HEK293 (cell line): ENCODE data around the gene BAIAP2.
A peak's percentile ranks its signal among the peaks of the same experiment; 100 is the strongest.

Source experiments
- GLIS2 ChIP-seq: fragments of 450-650 bp; formaldehyde crosslinking; IDR thresholded peaks from 2 replicates; pipeline ENCODE4 v1.5.1; 2016; ENCODE audit warnings: missing biosample characterization, missing genetic modification characterization
- IKZF3 ChIP-seq: fragments of 450-650 bp; IDR thresholded peaks from 2 replicates; pipeline ENCODE4 v1.5.0; 2018; ENCODE audit warnings: missing biosample characterization, mild to moderate bottlenecking, missing genetic modification characterization, moderate library complexity
- KLF7 ChIP-seq: fragments of 450-650 bp; formaldehyde crosslinking; IDR thresholded peaks from 2 replicates; pipeline ENCODE4 v1.5.1; 2016; ENCODE audit warnings: missing biosample characterization, missing genetic modification characterization, borderline replicate concordance
- KLF9 ChIP-seq: fragments of 450-650 bp; formaldehyde crosslinking; IDR thresholded peaks from 2 replicates; pipeline ENCODE4 v1.5.1; 2016; ENCODE audit warnings: missing biosample characterization, missing genetic modification characterization, low read depth
- MZF1 ChIP-seq: fragments of 450-650 bp; formaldehyde crosslinking; IDR thresholded peaks from 2 replicates; pipeline ENCODE4 v1.5.1; 2017; ENCODE audit warnings: missing biosample characterization, missing genetic modification characterization, borderline replicate concordance
- SP7 ChIP-seq: fragments of 450-650 bp; formaldehyde crosslinking; IDR thresholded peaks from 2 replicates; pipeline ENCODE4 v1.5.1; 2016; ENCODE audit warnings: missing biosample characterization, missing genetic modification characterization
- ZBTB17 ChIP-seq: fragments of 450-650 bp; formaldehyde crosslinking; IDR thresholded peaks from 2 replicates; pipeline ENCODE4 v1.5.1; 2016; ENCODE audit warnings: missing biosample characterization, missing genetic modification characterization
- ZBTB20 ChIP-seq: fragments of 450-650 bp; formaldehyde crosslinking; IDR thresholded peaks from 2 replicates; pipeline ENCODE4 v1.5.1; 2016; ENCODE audit warnings: missing biosample characterization, missing genetic modification characterization
- ZFHX2 ChIP-seq: fragments of 450-650 bp; formaldehyde crosslinking; conservative IDR thresholded peaks from 2 replicates; pipeline ENCODE4 v1.5.1; 2016; ENCODE audit warnings: missing biosample characterization, missing genetic modification characterization
- ZFP69B ChIP-seq: fragments of 450-650 bp; formaldehyde crosslinking; IDR thresholded peaks from 2 replicates; pipeline ENCODE4 v1.5.1; 2016; ENCODE audit warnings: missing biosample characterization, missing genetic modification characterization
- ZNF112 ChIP-seq: fragments of 450-650 bp; formaldehyde crosslinking; IDR thresholded peaks from 2 replicates; pipeline ENCODE4 v1.5.0; 2017; ENCODE audit warnings: missing biosample characterization, missing genetic modification characterization
- ZNF184 ChIP-seq: fragments of 450-650 bp; IDR thresholded peaks from 2 replicates; pipeline ENCODE4 v1.5.1; 2018; ENCODE audit warnings: missing biosample characterization, mild to moderate bottlenecking, missing genetic modification characterization
- ZNF211 ChIP-seq: fragments of 450-650 bp; formaldehyde crosslinking; IDR thresholded peaks from 2 replicates; pipeline ENCODE4 v1.5.1; 2016; ENCODE audit warnings: low read depth, missing biosample characterization, missing genetic modification characterization
- ZNF23 ChIP-seq: fragments of 450-650 bp; formaldehyde crosslinking; IDR thresholded peaks from 2 replicates; pipeline ENCODE4 v1.5.1; 2016; ENCODE audit warnings: missing biosample characterization, missing genetic modification characterization, borderline replicate concordance
- ZNF239 ChIP-seq: fragments of 450-650 bp; formaldehyde crosslinking; IDR thresholded peaks from 2 replicates; pipeline ENCODE4 v1.5.1; 2016; ENCODE audit warnings: missing biosample characterization, missing genetic modification characterization
- ZNF292 ChIP-seq: fragments of 450-650 bp; formaldehyde crosslinking; IDR thresholded peaks from 2 replicates; pipeline ENCODE4 v1.5.1; 2016; ENCODE audit warnings: low read depth, missing biosample characterization, missing genetic modification characterization, borderline replicate concordance
- ZNF521 ChIP-seq: fragments of 450-650 bp; formaldehyde crosslinking; IDR thresholded peaks from 2 replicates; pipeline ENCODE4 v1.5.1; 2017; ENCODE audit warnings: missing biosample characterization, mild to moderate bottlenecking, missing genetic modification characterization
- ZNF529 ChIP-seq: fragments of 450-650 bp; formaldehyde crosslinking; IDR thresholded peaks from 2 replicates; pipeline ENCODE4 v1.5.1; 2017; ENCODE audit warnings: missing genetic modification characterization, missing biosample characterization; ENCODE audit not compliant: insufficient replicate concordance
- ZNF571 ChIP-seq: fragments of 450-650 bp; formaldehyde crosslinking; IDR thresholded peaks from 2 replicates; pipeline ENCODE4 v1.5.0; 2017; ENCODE audit warnings: missing biosample characterization, missing genetic modification characterization
- ZNF660 ChIP-seq: fragments of 450-650 bp; IDR thresholded peaks from 2 replicates; pipeline ENCODE4 v1.5.1; 2018; ENCODE audit warnings: missing biosample characterization, mild to moderate bottlenecking, missing genetic modification characterization
- ZNF701 ChIP-seq: fragments of 450-650 bp; formaldehyde crosslinking; IDR thresholded peaks from 2 replicates; pipeline ENCODE4 v1.5.1; 2016; ENCODE audit warnings: missing biosample characterization, missing genetic modification characterization
- ZNF707 ChIP-seq: fragments of 450-650 bp; formaldehyde crosslinking; IDR thresholded peaks from 2 replicates; pipeline ENCODE4 v1.5.1; 2016; ENCODE audit warnings: missing biosample characterization, missing genetic modification characterization
- ZNF768 ChIP-seq: fragments of 450-650 bp; formaldehyde crosslinking; IDR thresholded peaks from 2 replicates; pipeline ENCODE4 v1.5.1; 2018; ENCODE audit warnings: missing biosample characterization, mild to moderate bottlenecking, missing genetic modification characterization
- ZNF785 ChIP-seq: fragments of 450-650 bp; formaldehyde crosslinking; IDR thresholded peaks from 2 replicates; pipeline ENCODE4 v1.5.1; 2016; ENCODE audit warnings: missing biosample characterization, missing genetic modification characterization
- TF ChIP-seq, protein P1 (sequence below): fragments of 450-650 bp; formaldehyde crosslinking; IDR thresholded peaks from 2 replicates; pipeline ENCODE4 v1.5.0; 2017; ENCODE audit warnings: missing biosample characterization, missing genetic modification characterization, borderline replicate concordance
- TF ChIP-seq, protein P2 (sequence below): fragments of 450-650 bp; formaldehyde crosslinking; IDR thresholded peaks from 2 replicates; pipeline ENCODE4 v1.5.1; 2017; ENCODE audit warnings: missing biosample characterization, missing genetic modification characterization
- TF ChIP-seq, protein P3 (sequence below): fragments of 450-650 bp; formaldehyde crosslinking; conservative IDR thresholded peaks from 2 replicates; pipeline ENCODE4 v1.5.1; 2016; ENCODE audit warnings: low read depth, missing biosample characterization, missing genetic modification characterization
- TF ChIP-seq, protein P4 (sequence below): fragments of 450-650 bp; formaldehyde crosslinking; IDR thresholded peaks from 2 replicates; pipeline ENCODE4 v1.5.1; 2016; ENCODE audit warnings: missing biosample characterization, missing genetic modification characterization
- TF ChIP-seq, protein P5 (sequence below): fragments of 450-650 bp; formaldehyde crosslinking; IDR thresholded peaks from 2 replicates; pipeline ENCODE4; 2016; ENCODE audit warnings: missing biosample characterization, missing genetic modification characterization

BAIAP2 gene

DNA sequence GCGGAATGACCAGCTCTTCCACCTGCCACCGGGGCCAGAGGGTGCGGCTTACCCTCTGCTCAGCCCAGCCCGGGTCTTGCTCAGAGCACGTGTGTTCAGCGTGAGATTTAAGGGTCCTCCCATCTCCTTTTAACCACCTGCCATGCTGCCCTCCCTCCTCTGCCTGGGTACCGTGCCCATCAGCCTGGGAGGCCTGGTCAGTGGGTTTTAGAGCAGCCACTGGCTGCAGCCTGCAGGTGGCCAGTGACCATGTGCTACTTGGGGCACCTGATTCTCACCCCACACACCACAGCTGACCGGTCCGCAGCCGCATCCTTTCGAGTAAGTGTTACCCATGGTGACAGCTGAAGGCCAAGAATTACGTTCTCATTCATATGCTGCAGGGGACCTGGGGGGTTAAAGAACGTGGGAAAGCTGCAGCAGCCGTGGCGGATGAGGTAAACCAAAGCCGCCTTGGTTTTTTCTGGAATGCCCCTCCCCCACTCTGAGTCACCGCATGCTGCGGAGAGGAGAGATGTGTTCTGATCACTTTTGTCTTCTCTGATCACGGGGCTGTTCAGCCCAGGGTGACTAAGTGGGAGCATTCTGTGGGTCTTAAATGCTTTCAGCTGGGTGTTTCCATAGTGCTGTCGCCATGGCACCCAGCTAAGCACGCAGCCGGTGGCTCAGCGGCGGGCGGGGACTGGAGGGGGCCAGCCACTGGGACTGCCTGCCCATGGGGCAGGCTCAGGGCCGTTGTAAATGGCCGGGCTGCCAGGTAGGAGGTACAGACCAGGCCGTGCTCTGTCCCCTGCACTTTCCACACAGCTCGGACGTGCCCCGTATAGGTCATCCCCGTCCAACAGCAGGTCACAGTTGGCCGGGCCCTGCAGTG, 59.8 kb downstream of the BAIAP2 start (continued):
- TF ChIP-seq, protein P1, sequence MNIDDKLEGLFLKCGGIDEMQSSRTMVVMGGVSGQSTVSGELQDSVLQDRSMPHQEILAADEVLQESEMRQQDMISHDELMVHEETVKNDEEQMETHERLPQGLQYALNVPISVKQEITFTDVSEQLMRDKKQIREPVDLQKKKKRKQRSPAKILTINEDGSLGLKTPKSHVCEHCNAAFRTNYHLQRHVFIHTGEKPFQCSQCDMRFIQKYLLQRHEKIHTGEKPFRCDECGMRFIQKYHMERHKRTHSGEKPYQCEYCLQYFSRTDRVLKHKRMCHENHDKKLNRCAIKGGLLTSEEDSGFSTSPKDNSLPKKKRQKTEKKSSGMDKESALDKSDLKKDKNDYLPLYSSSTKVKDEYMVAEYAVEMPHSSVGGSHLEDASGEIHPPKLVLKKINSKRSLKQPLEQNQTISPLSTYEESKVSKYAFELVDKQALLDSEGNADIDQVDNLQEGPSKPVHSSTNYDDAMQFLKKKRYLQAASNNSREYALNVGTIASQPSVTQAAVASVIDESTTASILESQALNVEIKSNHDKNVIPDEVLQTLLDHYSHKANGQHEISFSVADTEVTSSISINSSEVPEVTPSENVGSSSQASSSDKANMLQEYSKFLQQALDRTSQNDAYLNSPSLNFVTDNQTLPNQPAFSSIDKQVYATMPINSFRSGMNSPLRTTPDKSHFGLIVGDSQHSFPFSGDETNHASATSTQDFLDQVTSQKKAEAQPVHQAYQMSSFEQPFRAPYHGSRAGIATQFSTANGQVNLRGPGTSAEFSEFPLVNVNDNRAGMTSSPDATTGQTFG, result no peak
- TF ChIP-seq ZNF660 (peak; percentile 94), KLF9 (tag by site-specific recombination) (no peak; the same call in 1 of the 2 replicates), ZNF521 (tag by site-specific recombination) (no peak), KLF7 (no peak), ZNF701 (no peak), ZNF239 (tag by site-specific recombination) (no peak), ZFP69B (tag by site-specific recombination) (no peak; the same call in 1 of the 2 replicates), ZNF768 (tag by site-specific recombination) (peak; percentile 91; the same call in 1 of the 2 replicates), ZNF707 (tag by site-specific recombination) (no peak), ZNF571 (no peak), ZBTB17 (peak; percentile 80), ZFHX2 (tag by site-specific recombination) (peak; percentile 63), ZNF785 (no peak), GLIS2 (tag by site-specific recombination) (peak; percentile 88), ZNF292 (tag by site-specific recombination) (no peak), ZNF211 (no peak), ZNF184 (tag by site-specific recombination) (peak; percentile 84), SP7 (tag by site-specific recombination) (peak; percentile 88), ZNF23 (tag by site-specific recombination) (no peak), ZNF112 (tag by site-specific recombination) (no peak), MZF1 (tag by site-specific recombination) (no peak), ZNF529 (no peak), ZBTB20 (tag by site-specific recombination) (no peak; the same call in 1 of the 2 replicates), IKZF3 (tag by site-specific recombination) (peak; percentile 67; the same call in 1 of the 2 replicates)
- TF ChIP-seq, protein P2, sequence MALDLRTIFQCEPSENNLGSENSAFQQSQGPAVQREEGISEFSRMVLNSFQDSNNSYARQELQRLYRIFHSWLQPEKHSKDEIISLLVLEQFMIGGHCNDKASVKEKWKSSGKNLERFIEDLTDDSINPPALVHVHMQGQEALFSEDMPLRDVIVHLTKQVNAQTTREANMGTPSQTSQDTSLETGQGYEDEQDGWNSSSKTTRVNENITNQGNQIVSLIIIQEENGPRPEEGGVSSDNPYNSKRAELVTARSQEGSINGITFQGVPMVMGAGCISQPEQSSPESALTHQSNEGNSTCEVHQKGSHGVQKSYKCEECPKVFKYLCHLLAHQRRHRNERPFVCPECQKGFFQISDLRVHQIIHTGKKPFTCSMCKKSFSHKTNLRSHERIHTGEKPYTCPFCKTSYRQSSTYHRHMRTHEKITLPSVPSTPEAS (tag by site-specific recombination), result no peak
- TF ChIP-seq, protein P3, sequence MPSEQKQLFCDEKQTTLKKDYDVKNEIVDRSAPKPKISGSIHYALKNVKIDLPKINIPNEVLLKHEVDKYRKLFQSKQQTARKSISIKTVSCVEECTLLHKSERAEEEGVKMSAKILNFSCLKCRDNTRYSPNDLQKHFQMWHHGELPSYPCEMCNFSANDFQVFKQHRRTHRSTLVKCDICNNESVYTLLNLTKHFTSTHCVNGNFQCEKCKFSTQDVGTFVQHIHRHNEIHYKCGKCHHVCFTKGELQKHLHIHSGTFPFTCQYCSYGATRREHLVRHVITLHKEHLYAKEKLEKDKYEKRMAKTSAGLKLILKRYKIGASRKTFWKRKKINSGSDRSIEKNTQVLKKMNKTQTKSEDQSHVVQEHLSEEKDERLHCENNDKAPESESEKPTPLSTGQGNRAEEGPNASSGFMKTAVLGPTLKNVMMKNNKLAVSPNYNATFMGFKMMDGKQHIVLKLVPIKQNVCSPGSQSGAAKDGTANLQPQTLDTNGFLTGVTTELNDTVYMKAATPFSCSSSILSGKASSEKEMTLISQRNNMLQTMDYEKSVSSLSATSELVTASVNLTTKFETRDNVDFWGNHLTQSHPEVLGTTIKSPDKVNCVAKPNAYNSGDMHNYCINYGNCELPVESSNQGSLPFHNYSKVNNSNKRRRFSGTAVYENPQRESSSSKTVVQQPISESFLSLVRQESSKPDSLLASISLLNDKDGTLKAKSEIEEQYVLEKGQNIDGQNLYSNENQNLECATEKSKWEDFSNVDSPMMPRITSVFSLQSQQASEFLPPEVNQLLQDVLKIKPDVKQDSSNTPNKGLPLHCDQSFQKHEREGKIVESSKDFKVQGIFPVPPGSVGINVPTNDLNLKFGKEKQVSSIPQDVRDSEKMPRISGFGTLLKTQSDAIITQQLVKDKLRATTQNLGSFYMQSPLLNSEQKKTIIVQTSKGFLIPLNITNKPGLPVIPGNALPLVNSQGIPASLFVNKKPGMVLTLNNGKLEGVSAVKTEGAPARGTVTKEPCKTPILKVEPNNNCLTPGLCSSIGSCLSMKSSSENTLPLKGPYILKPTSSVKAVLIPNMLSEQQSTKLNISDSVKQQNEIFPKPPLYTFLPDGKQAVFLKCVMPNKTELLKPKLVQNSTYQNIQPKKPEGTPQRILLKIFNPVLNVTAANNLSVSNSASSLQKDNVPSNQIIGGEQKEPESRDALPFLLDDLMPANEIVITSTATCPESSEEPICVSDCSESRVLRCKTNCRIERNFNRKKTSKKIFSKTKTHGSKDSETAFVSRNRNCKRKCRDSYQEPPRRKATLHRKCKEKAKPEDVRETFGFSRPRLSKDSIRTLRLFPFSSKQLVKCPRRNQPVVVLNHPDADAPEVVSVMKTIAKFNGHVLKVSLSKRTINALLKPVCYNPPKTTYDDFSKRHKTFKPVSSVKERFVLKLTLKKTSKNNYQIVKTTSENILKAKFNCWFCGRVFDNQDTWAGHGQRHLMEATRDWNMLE, result no peak
- TF ChIP-seq, protein P4, sequence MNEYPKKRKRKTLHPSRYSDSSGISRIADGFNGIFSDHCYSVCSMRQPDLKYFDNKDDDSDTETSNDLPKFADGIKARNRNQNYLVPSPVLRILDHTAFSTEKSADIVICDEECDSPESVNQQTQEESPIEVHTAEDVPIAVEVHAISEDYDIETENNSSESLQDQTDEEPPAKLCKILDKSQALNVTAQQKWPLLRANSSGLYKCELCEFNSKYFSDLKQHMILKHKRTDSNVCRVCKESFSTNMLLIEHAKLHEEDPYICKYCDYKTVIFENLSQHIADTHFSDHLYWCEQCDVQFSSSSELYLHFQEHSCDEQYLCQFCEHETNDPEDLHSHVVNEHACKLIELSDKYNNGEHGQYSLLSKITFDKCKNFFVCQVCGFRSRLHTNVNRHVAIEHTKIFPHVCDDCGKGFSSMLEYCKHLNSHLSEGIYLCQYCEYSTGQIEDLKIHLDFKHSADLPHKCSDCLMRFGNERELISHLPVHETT (tag by site-specific recombination), result peak; percentile 95
- TF ChIP-seq, protein P5, sequence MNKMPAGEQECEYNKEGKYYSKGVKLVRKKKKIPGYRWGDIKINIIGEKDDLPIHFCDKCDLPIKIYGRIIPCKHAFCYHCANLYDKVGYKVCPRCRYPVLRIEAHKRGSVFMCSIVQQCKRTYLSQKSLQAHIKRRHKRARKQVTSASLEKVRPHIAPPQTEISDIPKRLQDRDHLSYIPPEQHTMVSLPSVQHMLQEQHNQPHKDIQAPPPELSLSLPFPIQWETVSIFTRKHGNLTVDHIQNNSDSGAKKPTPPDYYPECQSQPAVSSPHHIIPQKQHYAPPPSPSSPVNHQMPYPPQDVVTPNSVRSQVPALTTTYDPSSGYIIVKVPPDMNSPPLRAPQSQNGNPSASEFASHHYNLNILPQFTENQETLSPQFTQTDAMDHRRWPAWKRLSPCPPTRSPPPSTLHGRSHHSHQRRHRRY, result no peak
